Measurements from ENCODE around the gene UVSSA.

GRCh38 chr4:1309261-1310010, 37.6 kb upstream of the UVSSA start:
- TF ChIP-seq POLR2A (IDR thresholded peaks at IDR 0.05) (no peak), CTCF (IDR thresholded peaks at IDR 0.05) (no peak), POLR2AphosphoS5 (IDR thresholded peaks at IDR 0.05) (peak in 1 of 3 donors; percentile 14)

Measured in breast epithelium (tissue), 3 donors.